GM18517 (cell line): Measurements from ENCODE around the gene DNAJC5.

ENCODE experiments used
- ATAC-seq: cut with Tn5 transposase; IDR thresholded peaks from one replicate; pipeline ENCODE4 v1.9.1; 2021; ENCODE audit warnings: mild to moderate bottlenecking, moderate library complexity; ENCODE audit not compliant: unreplicated experiment

DNAJC5 gene

DNA sequence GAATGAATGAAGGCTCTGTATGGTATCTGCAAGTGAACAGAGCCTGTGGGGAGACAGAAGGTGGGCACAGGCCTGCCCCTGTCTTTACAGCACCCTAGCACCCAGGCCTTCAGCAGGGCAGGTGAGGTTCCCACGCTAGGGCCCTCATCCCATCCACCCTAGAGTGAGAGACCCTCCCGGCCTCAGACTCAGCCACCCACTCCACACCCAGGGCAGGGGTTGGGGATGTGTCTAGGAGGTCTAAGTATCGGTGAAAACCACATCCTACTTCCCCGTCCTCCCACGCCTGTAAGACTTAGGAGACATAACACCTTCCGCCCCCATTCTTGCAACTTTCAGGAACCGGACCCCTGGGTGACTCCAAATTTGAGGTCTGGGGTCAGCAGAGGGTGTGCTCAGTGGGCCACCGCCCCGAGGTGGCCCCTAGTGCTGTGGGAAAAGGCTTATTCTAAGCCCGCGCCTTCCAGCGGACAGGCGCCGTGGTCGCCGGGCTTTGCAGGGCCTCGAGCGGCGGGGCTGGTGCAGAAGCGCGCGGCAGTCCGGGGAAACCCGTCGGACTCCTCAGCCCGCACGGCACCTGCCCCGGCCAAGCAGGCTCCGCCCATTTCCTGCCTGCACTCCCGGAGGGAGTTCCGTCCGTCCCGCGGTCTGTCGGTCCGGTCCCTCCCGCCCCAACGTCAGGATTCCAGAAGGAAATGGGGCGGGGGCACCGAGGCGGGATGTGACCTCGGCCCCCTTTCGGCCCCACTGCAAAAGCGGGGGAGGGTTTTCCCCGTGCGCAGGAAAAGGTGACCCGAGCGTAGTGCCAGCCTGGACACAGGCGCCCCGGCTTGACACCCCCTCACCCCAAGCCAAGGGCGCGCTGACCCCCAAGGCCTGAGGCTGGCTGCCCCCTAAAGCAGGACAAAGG lies 83.6 kb downstream of the DNAJC5 start:
- no peak for ATAC-seq

DNA sequence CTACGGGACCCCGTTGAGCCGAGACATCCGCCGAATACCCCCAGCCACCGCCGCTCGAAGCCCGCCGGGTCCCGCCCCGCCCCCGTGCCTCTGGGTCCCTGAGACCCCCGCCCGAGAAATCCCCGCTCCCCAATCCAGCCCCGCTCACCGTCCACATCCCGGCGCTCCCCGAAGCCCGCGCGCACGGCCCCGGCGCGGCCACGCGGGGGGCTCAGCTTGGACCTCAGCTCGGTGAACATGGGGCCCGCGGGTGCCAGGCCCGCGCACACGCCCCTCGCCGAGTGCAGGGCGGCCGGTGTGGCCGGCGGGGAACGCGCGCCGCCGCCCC lies 84.3 kb downstream of the DNAJC5 start:
- ATAC-seq, result no peak

DNA sequence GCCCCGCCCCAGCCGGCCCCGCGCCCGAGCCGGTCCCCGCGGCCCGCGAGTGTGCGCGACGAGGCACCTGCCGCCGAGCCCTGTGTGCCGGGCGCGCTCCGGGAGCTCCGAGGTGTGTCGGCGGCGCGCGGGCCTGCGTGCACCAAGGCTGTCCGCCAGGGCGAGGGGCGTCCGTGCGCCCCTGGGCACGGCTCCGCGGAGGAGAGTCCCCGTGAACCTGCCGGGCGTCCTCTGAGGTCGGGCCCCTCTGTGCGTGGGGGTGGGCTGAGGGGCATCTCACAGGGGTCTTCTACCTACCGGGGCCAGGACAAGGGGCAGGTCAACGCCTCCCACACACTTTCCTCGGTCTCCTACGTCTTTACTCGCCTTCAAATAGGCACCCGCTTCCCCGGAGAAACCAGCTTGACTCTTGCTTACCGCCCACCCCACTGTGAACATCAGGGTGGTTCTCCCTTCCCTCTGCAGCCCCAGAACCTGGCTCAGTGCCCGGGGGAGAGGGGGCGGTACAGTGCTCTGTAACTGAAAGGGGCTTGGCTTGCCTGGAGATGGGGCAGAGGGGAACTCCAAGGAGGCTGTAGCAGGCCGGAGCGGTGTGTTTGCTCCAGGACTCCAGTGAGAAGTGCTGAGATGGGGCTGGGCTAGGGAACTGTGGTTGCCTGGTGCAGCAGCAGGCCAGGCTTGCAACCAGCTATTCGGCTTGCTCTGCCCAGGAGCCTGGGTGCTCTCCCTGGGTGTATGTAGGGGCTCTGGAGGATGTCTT lies 84.8 kb downstream of the DNAJC5 start, which contains the start of gene SAMD10:
SAMD10 (minus strand) TSS at position 86 of the 760 bp plus-strand sequence. CDS start 175 bp downstream, outside the sequence.
- no peak for ATAC-seq

DNA sequence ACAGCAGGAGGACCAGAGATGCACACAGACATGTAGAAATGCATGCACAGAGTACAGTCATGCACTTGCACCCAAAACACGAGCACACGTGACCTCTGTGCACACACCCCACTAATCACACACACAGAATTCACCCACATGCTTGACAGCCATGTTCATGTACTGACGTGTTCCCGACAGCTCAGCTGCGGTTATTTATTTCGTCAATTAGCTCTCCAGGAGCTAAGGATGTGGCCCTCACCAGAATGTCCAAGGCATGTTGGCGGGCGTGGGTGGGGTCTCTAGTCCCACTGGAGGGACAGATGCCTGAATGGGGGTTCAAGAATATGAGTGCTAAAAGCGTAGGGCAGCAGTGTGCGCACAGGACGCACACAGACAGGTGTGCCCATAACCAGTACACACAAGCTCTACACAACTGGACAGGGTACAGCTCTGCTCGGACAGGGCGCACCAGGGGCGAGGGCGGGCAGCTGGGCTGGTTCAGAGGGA lies 85.4 kb downstream of the DNAJC5 start:
- peak; percentile 6 for ATAC-seq

DNA sequence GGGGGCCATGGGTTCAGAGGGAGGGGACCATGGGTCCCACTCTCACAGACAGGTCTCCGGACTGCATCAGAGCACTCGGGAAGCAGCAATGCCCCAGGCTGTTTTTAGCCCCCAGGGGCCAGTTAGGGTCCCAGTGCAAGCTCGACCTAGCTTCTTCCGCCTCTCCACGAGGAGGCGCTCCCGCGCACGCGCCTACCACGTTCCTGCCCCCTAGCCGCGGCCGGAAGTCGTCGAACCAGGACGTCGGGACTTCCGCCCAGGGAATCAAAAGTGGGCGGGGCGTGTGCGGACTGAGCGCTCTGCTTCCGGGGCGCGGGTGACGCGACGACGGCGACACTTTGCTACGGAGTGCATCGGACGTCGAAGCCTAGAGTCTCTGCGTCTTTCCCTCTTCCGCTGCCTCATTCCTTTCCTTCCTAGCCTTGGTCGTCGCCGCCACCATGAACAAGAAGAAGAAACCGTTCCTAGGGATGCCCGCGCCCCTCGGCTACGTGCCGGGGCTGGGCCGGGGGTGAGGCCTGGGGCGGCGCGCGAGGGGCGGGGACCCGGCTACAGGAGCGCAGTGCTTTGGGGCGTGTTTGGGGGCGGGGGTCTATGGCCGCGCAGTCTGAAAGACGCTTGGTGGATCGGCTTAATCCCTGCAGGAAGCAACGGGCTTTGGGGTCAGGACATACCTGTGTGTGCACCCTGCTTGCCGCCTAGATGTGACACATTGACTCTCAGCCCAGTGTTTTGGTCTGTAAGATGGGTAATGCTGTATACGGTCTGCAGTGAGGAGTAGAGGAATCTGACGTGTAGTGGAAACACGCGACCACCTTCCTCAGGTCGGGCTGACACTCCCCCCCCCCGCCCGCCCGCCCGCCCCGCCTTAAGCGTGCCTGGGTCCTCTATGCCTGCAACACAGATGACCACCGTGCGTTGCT lies 86.1 kb downstream of the DNAJC5 start, which contains the start of gene PRPF6:
PRPF6 (plus strand) TSS at position 327 of the 923 bp plus-strand sequence; CDS start at position 441, 114 bp downstream.
- ATAC-seq, result peak; percentile 43

DNA sequence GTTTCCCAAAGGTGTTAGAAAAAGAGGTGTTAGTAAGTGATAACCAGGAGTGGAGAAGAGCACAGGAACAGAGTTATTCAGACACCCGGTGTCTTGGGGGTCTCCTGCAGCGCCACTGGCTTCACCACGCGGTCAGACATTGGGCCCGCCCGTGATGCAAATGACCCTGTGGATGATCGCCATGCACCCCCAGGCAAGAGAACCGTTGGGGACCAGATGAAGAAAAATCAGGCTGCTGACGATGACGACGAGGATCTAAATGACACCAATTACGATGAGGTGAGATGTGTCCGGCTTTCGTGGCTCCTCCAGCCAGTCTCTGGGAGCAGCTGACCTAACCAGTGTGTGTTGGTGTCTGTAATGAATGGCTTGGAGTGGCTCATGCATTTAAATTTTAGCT lies 88.0 kb downstream of the DNAJC5 start:
- no peak for ATAC-seq
